ENCODE data around the gene PCGF6. TPM values are rescaled to one million over a fixed set of nuclear protein-coding genes. Genes with fewer than 3 reads are reported as not detected.

PCGF6 gene
- total RNA-seq, 1 experiment from 2014 or later, result 24.7 TPM

GRCh38 chr10:103277713-103278536, 73.0 kb downstream of the PCGF6 start:
- Histone ChIP-seq H3K9me2 (ENCODE audit: insufficient read depth) (no peaks in the 10 kb centered on the region), H3K4me3 (replicated peaks in 1 of 2; ENCODE audit: low read depth in 1 of 2, low read length in 2 of 2) (no peak overlapping the region), H3K9ac (ENCODE audit: low read length) (no peak overlapping the region), H3K4me2 (ENCODE audit: low read length) (no peak overlapping the region), H4K20me1 (ENCODE audit: insufficient read depth) (no peaks in the 10 kb centered on the region), H3K27ac (ENCODE audit: low read depth, low read length) (no peak overlapping the region), H2AFZ (ENCODE audit: low read depth, low read length, poor library complexity, severe bottlenecking) (no peak overlapping the region), H3K79me2 (ENCODE audit: insufficient read depth, low read length) (no peaks in the 10 kb centered on the region), H3K27me3 (ENCODE audit: insufficient read depth, low read length) (peaks cover 39% of the 10 kb centered on the region), H3K4me1 (ENCODE audit: control insufficient read depth in 1 of 2, insufficient read depth in 2 of 2, low read length in 2 of 2) (peaks cover 7 to 11% of the 10 kb centered on the region in 2 experiments), H3K9me3 (ENCODE audit: control insufficient read depth in 1 of 2, insufficient read depth in 1 of 2, low read depth in 1 of 2, low read length in 2 of 2) (no peaks in the 10 kb centered on the region), H3K36me3 (ENCODE audit: control insufficient read depth in 1 of 2, insufficient read depth in 2 of 2, low read length in 2 of 2) (no peaks in the 10 kb centered on the region)
- BruUV-seq (replicated peaks), result no TSS peak
- intact Hi-C loops (cut with micrococcal nuclease), result no loop called here
- DNase-seq (ENCODE audit: low read depth, low spot score) (no peak), ATAC-seq (no peak)
- TF ChIP-seq CTCF (IDR thresholded peaks at IDR 0.05 in 2 of 3, conservative IDR thresholded peaks at IDR 0.05 in 1 of 3; ENCODE audit: borderline replicate concordance in 1 of 3, insufficient read depth in 1 of 3, low read depth in 2 of 3, low read length in 2 of 3) (no peak), JUND (IDR thresholded peaks at IDR 0.05) (no peak), POLR2A (IDR thresholded peaks at IDR 0.05; ENCODE audit: borderline replicate concordance, extremely low read depth, insufficient read depth, insufficient read length) (no peak), TCF7L2 (IDR thresholded peaks at IDR 0.05; ENCODE audit: borderline replicate concordance, extremely low read depth, insufficient read depth, insufficient read length) (no peak), POLR2AphosphoS5 (IDR thresholded peaks at IDR 0.05; ENCODE audit: low read depth, low read length) (no peak), CEBPB (IDR thresholded peaks at IDR 0.05; ENCODE audit: low read depth) (no peak), CBX3 (IDR thresholded peaks at IDR 0.05; ENCODE audit: low read depth) (no peak), ZNF274 (IDR thresholded peaks at IDR 0.05; ENCODE audit: low read depth, low read length) (no peak), EGR1 (IDR thresholded peaks at IDR 0.05; ENCODE audit: low read depth) (no peak), ZFX (IDR thresholded peaks at IDR 0.05) (no peak), ELF1 (IDR thresholded peaks at IDR 0.05; ENCODE audit: borderline replicate concordance, low read depth) (no peak)
- TF ChIP-seq, protein P1, sequence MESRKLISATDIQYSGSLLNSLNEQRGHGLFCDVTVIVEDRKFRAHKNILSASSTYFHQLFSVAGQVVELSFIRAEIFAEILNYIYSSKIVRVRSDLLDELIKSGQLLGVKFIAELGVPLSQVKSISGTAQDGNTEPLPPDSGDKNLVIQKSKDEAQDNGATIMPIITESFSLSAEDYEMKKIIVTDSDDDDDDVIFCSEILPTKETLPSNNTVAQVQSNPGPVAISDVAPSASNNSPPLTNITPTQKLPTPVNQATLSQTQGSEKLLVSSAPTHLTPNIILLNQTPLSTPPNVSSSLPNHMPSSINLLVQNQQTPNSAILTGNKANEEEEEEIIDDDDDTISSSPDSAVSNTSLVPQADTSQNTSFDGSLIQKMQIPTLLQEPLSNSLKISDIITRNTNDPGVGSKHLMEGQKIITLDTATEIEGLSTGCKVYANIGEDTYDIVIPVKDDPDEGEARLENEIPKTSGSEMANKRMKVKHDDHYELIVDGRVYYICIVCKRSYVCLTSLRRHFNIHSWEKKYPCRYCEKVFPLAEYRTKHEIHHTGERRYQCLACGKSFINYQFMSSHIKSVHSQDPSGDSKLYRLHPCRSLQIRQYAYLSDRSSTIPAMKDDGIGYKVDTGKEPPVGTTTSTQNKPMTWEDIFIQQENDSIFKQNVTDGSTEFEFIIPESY (IDR thresholded peaks at IDR 0.05; ENCODE audit: extremely low read depth, insufficient replicate concordance, low read length), result no peak
- TF ChIP-seq, protein P2, sequence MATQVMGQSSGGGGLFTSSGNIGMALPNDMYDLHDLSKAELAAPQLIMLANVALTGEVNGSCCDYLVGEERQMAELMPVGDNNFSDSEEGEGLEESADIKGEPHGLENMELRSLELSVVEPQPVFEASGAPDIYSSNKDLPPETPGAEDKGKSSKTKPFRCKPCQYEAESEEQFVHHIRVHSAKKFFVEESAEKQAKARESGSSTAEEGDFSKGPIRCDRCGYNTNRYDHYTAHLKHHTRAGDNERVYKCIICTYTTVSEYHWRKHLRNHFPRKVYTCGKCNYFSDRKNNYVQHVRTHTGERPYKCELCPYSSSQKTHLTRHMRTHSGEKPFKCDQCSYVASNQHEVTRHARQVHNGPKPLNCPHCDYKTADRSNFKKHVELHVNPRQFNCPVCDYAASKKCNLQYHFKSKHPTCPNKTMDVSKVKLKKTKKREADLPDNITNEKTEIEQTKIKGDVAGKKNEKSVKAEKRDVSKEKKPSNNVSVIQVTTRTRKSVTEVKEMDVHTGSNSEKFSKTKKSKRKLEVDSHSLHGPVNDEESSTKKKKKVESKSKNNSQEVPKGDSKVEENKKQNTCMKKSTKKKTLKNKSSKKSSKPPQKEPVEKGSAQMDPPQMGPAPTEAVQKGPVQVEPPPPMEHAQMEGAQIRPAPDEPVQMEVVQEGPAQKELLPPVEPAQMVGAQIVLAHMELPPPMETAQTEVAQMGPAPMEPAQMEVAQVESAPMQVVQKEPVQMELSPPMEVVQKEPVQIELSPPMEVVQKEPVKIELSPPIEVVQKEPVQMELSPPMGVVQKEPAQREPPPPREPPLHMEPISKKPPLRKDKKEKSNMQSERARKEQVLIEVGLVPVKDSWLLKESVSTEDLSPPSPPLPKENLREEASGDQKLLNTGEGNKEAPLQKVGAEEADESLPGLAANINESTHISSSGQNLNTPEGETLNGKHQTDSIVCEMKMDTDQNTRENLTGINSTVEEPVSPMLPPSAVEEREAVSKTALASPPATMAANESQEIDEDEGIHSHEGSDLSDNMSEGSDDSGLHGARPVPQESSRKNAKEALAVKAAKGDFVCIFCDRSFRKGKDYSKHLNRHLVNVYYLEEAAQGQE (IDR thresholded peaks at IDR 0.05; ENCODE audit: low read depth), result no peak
- ChIA-PET RAD21 (ENCODE audit: low non-redundant PET in 1 of 2, low total read pairs in 2 of 2, uncharacterized antibody in 2 of 2, unreplicated experiment in 2 of 2) (no interaction called here), POLR2A (no interaction called here), CTCF (no interaction called here)

Measured in HCT116 (cell line).